Mammary microvascular endothelial cell (primary cell): Measurements from ENCODE around the gene VPS51. TPM values are rescaled to one million over a fixed set of nuclear protein-coding genes. Genes with fewer than 3 reads are reported as not detected.

Source experiments
- total RNA-seq: library from RNA; depleted of rRNA; stranded (reverse); fragments of >200 nt; gene quantifications from 2 replicates; pipeline ENCODE4 v1.2.3, GENCODE V29; 2015

Gene VPS51
- 259 and 334 TPM in 2 replicates for total RNA-seq

DNA sequence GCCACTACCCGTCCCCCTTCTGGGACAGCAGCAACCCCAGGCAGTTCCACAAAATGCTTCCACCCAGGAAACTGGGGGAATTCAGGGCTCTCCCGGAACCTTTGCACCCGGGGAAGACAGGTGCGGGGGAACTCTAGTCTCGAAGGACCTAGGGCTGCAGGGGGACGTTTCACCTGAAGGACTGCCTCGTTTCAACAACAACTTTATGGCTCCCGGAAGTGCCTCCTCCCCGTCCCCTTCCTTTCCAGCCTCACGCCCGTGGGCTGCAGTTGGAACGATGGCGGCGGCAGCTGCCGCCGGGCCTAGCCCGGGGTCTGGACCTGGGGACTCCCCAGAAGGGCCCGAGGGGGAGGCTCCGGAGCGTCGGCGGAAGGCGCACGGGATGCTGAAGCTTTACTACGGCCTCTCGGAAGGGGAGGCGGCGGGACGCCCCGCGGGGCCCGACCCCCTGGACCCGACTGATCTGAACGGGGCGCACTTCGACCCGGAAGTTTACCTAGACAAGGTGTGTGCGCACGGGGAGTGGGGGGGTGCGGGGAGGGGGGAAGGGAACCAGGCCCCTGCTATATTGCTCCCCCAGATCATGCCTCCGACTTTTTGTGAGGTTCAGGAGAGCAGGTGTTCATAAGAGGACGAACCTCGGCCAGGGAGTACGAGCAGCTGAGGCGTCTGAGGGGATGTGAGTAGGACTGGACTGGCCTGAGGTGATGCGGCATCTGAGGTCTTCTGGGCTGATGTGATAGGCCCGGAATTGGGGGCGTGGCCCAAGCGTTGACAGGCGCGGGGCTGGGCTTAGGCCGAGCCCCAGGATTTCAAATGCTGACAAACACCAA is at the start of gene VPS51:
Gene VPS51, plus strand, starts transcription at position 241 of the 833 bp plus-strand sequence. Its CDS starts 37 bp downstream, at position 278.

GRCh38 chr11:65058419-65059054 is 37.5 kb upstream of the VPS51 start, which contains the start of gene NAALADL1:
TSS of gene NAALADL1 (minus strand) at chr11:65058553. CDS start at chr11:65058521, 32 bp downstream.

DNA sequence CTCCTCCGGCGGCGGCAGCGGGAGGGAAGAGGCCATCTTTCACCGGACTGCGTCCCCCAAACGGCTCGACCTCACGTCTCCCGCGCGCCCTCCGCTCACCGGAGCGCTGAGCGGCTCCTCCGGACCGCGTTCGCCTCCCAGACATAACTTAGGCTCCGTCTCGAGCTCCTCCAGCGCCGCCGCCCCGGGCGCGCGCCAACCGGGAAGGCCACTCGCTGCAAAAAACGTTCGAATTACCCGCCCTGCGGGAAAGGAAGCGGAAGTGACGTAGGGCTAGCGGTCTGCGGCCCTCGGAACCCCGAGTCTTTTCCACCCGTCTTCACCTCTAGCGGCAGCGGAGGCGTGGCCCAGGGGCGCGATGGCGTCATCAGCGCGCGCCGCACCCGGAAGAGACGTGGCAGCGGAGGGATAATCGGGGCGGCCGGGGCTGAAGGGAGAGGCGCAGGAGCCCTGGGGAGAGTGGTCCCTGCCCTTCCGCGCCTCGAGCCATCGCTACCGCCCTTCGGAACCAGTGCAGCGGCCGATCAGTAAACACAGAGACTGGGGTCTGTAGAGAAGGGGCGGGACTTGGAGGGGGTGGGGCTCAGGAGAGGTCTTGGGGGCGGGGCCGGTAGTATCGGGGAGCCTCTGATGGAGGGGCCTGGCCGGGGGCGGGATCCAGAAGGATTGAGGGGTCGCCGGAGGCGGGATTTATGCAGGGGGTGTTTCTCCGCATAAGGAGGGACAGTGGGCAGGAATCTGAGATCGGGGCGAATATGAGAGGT is 12.0 kb upstream of the VPS51 start, which contains the start of the genes CDCA5 and ZFPL1:
Gene CDCA5, minus strand, starts transcription at position 207 of the 764 bp plus-strand sequence. Its CDS starts 62 bp downstream, at position 145.
Gene ZFPL1, plus strand, starts transcription at position 389 of the 764 bp plus-strand sequence. CDS start 477 bp downstream, outside the sequence.

GRCh38 chr11:65111744-65112545 is 15.9 kb downstream of the VPS51 start, which contains the start of gene TM7SF2:
TSS of gene TM7SF2 (plus strand) at chr11:65111872. CDS start at chr11:65112016, 144 bp downstream.

GRCh38 chr11:65117206-65118096 is 21.4 kb downstream of the VPS51 start, which contains the start of gene ZNHIT2:
TSS of gene ZNHIT2 (minus strand) at chr11:65117701. CDS start at chr11:65117653, 48 bp downstream.

DNA sequence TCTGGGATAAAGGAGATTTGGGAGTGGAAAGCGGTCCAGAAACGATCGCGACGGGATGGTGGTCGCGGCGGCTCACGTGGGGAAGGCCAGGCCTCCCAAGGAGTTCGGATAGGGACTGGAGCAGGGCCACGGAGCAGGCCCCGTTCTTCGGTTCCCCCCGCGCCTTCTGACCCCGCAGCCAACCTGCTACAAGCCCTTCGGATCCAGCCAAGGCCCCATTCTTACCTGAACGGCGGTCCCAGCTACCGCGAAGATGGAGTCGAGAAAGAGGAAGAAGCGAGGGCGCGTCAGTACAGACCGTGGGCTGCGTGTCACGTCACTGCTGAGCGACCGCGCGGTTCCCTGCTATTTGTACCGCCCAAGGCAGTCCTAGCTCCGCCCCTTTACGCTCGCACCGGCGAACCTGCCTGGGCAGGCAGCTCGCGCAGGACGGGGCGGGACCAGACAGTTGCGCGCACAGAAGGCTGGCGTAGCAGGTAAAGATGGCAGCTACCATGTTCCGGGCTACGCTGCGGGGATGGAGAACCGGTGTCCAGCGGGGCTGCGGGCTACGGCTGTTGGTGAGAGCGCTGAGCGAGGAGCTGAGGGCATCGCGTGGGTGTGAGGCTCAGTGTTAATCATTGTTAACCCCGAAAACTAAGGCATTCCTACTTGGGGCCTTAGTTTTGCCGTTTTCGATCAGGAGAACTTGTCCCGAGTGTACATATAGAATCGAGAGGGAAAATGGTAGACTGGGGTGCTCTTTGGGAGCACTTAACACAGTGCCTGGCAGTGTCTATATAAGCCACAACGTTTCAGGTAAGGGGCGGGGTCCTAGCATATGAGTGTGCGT is 26.1 kb downstream of the VPS51 start, which contains the start of the genes FAU and MRPL49:
Gene FAU, minus strand, starts transcription at position 270 of the 832 bp plus-strand sequence. CDS start 321 bp downstream, outside the sequence.
Gene MRPL49, plus strand, starts transcription at position 457 of the 832 bp plus-strand sequence. Its CDS starts 26 bp downstream, at position 483.

GRCh38 chr11:65134240-65134951 is 38.4 kb downstream of the VPS51 start, which contains the start of gene SYVN1:
TSS of gene SYVN1 (minus strand) at chr11:65134519. CDS start at chr11:65133601, 918 bp downstream.

Other genes starting within 250 kb of the VPS51 start
- 84.5 and 91.1 TPM in 2 replicates for gene EHD1, start 217.6 kb upstream of the VPS51 start, total RNA-seq
- gene ATG2A, start 179.0 kb upstream of the VPS51 start, total RNA-seq = 22.2 and 27.4 TPM in 2 replicates
- gene PPP2R5B, start 171.5 kb upstream of the VPS51 start, total RNA-seq = 23.6 and 27.2 TPM in 2 replicates
- not detected in 2 replicates for gene GPHA2, start 160.3 kb upstream of the VPS51 start, total RNA-seq
- not detected in 2 replicates for gene MAJIN, start 124.1 kb upstream of the VPS51 start, total RNA-seq
- 4.4 and 7.9 TPM in 2 replicates for gene BATF2, start 99.2 kb upstream of the VPS51 start, total RNA-seq
- gene ARL2, start 82.1 kb upstream of the VPS51 start, total RNA-seq = 167 and 184 TPM in 2 replicates
- 17.1 and 17.3 TPM in 2 replicates for gene SNX15, start 68.8 kb upstream of the VPS51 start, total RNA-seq
- gene SAC3D1, start 55.0 kb upstream of the VPS51 start, total RNA-seq = 28.0 and 37.5 TPM in 2 replicates
- 6.2 and 18.9 TPM in 2 replicates for gene NAALADL1, start 37.7 kb upstream of the VPS51 start, total RNA-seq
- gene CDCA5, start 12.2 kb upstream of the VPS51 start, total RNA-seq = 20.7 and 21.8 TPM in 2 replicates
- 49.2 and 62.0 TPM in 2 replicates for gene ZFPL1, start 12.0 kb upstream of the VPS51 start, total RNA-seq
- gene TM7SF2, start 15.7 kb downstream of the VPS51 start, total RNA-seq = 8.5 and 17.0 TPM in 2 replicates
- gene ZNHIT2, start 21.5 kb downstream of the VPS51 start, total RNA-seq = 12.4 and 15.7 TPM in 2 replicates
- 504 and 675 TPM in 2 replicates for gene FAU, start 25.9 kb downstream of the VPS51 start, total RNA-seq
- 64.6 and 81.9 TPM in 2 replicates for gene MRPL49, start 26.1 kb downstream of the VPS51 start, total RNA-seq
- gene SYVN1, start 38.3 kb downstream of the VPS51 start, total RNA-seq = 14.9 and 17.2 TPM in 2 replicates
- gene SPDYC, start 74.0 kb downstream of the VPS51 start, total RNA-seq = not detected in 2 replicates
- gene CAPN1, start 85.7 kb downstream of the VPS51 start, total RNA-seq = 243 and 266 TPM in 2 replicates
- 11.4 and 19.0 TPM in 2 replicates for gene POLA2, start 165.7 kb downstream of the VPS51 start, total RNA-seq
- 38.5 and 40.8 TPM in 2 replicates for gene CDC42EP2, start 218.7 kb downstream of the VPS51 start, total RNA-seq
- 37.3 and 38.1 TPM in 2 replicates for gene DPF2, start 237.6 kb downstream of the VPS51 start, total RNA-seq